HL-60/S4 (cell line): ENCODE measurements around the gene PFDN2.
"Not testable (repeated sequence)": the region's sequence is repeated elsewhere in the genome, so short reads cannot be mapped to it uniquely, and the experiment has no call there.

Source experiments
- in situ Hi-C: fragments of 300-500 bp; cut with MboI; formaldehyde crosslinking; loops from 2 replicates; pipeline ENCODE4 v1.14.3; 2022; ENCODE audit warnings: low sequenced_read_pairs

The PFDN2 gene

DNA sequence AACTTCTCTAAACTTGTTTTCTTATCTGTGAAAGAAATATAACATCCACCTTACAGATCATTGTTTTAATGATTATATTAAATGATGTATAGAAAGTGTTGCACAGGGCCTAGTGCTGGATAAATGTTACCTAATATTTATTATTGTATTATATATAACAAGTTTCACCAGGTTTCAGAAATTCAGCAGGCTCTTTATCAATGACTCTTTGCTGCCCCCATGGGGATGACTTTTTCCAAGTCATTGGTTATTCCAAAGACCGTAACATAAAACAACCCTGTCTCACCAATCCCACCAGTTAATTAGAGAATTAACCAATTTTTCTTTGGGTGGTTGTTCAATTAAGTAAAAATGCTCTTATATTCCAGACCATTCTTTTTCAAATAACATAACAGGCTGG lies 21.9 kb upstream of the PFDN2 start:
- in situ Hi-C loops = loop anchor here (10.0 kb wide), 1 partner anchor 145 kb away; no protein-coding TSS in a partner anchor

DNA sequence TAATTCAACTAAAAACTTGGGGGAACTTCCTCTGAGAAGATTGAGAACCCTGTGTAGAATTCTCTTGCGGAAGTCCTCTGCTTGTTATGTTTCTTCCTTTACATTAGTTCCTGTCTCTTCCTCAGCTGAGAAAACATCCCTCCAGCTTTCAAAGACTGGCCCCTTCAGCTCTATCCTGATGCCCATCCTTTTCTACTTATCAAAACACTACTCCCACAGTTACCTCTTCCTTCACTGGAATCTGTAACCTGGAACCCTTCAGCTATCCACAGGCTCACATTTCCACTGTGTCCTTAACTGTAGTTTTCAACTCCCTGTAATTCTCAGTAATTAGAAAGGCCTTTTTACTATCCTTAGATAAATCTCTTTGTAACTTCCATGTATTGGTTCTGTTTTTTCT lies 20.6 kb upstream of the PFDN2 start:
- in situ Hi-C loops = no loop called here

DNA sequence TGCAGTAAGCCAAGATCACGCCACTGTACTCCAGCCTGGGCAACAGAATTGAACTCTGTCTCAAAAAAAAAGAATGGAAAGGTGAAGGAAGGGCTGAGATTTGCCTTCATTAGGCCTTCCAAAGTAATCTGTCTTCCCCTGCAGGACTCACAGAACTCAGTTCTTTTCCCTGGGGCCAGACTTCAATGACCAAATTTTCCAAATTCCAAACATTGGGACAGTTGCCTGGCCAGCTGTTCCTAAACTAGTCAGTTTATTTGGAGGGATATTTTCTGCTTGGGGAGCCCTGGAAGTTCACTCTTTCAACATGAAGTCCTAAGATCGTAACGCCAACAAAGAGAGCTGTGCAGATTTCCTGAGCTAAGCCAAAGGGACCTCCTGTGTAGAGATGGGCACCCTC lies 20.0 kb upstream of the PFDN2 start:
- in situ Hi-C loops = no loop called here

DNA sequence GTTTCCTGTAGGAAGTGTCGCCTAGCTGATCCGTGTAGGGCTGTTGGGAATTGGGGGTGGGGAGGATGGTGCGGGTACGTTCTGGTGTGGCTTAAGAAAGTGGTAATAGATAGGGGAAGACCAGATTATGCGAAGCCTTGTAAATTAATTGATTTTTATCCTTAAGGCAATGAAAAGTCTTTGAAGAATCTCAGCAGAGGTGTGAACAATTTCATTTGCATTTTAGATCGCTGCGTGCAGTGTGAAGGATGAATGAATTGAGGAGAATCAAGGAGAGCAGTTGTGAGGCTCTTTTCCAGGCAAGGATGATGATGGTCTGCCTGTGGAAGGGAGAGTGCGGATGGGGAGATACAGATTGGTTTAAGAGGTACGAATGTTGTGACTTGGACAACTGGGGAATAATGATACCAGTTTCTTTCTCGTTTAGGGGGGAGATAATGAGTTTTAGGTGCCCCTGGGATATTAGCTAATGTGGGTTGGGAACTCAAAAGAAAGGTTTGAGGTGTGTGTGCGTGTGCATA lies 15.4 kb upstream of the PFDN2 start:
- in situ Hi-C loops = no loop called here

DNA sequence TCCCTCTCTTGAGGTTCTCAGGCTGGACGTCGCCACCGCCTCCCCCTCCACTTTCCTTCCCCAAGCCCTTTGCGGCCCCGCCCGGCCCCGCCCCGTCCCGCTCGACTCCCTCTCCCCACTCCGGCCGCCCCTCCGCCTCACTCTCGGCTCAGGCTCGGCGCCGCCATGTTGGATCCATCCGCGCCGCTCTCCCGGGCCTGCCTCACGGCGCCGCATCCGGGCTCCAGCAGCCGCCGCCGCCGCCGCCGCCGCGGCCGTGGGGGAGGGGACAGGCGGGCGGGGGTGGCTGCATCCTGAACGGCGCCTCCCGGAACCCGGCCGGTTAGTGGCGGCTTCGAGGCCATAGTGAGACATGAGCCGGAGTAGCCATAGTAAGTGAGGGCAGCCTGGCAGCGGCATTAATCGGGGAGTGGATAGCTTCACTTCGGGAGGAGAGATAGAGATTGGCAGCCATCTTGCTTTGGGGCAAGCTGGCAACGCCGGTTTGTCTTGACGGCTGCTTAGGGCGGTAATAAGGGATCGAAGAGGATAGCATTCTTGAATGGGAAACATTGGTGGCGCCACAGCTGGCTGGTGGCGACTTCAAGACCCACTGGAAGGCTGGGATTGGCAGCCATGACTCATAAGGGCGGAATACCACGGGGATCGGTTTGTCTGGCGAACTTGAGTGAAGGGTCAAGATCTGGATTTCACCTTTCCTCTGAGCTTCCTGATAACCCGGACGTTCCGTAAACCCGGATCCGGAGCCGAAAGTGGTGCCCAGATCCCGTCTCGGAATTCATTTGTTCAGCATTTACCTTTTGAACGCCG lies 14.8 kb upstream of the PFDN2 start, which contains the start of gene DEDD:
Gene DEDD, minus strand, starts transcription at position 258 of the 810 bp plus-strand sequence. CDS start 8,205 bp downstream, outside the sequence.
- in situ Hi-C loops = no loop called here

DNA sequence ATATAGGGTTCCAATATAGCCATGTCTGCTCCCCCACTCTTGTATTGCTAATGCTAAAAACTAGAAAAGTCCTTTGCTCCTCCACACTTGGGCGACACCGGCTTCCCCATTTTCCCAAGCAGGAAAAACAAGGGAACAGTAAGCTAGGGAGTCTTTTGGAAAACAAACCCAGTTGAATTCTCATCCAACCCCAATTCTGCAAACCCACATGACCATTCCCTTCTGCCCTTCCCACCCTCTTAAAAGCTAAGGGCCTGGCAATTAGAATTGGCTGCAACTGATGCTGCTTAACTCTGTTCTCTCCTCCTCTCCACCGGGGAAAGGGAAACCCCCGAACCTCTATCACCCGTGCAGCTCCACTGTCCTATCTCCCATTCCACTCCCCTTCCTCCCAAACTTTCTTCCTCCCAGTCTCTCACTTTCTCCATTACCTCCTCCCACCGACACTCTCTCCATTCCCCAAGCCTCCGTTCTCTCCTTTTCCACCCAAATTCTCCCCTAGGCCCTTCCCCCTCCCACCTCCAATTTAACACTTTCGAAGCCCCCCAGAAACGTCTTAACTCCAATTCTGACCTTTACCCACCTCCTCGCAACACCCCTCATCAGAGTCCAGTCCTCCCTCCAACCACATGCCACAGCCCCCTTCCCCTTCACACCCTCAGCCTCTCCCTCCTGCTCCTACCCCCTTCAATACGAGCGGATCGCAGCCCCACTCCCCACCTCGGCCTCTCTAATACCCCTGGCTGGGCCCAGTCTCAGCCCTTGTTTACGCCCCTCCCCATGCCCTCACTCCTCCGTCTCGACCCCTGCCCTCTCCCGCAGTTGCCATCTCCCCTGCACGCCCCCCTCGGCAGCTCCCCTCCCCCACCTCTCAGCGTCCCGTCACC lies 13.9 kb upstream of the PFDN2 start:
- in situ Hi-C loops = no loop called here

DNA sequence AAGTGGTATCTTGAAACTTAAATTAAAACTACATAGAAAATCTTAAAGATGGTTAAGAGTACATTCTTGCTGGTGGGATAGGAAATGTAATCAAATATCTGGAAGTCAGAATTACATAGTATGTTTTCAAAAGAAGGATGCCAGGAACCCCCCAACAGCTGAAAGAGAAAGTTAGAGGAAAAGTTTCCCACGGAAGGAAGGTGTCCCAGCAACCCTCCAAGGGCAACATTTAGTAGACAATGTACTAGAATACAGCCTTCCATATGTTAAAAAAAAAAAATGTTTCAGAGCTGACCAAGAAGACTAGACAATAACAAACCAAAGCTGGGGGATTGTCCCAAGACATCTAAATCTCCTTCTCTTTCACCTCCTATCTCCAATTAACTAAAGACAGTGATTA lies 12.4 kb upstream of the PFDN2 start:
- in situ Hi-C loops = no loop called here

DNA sequence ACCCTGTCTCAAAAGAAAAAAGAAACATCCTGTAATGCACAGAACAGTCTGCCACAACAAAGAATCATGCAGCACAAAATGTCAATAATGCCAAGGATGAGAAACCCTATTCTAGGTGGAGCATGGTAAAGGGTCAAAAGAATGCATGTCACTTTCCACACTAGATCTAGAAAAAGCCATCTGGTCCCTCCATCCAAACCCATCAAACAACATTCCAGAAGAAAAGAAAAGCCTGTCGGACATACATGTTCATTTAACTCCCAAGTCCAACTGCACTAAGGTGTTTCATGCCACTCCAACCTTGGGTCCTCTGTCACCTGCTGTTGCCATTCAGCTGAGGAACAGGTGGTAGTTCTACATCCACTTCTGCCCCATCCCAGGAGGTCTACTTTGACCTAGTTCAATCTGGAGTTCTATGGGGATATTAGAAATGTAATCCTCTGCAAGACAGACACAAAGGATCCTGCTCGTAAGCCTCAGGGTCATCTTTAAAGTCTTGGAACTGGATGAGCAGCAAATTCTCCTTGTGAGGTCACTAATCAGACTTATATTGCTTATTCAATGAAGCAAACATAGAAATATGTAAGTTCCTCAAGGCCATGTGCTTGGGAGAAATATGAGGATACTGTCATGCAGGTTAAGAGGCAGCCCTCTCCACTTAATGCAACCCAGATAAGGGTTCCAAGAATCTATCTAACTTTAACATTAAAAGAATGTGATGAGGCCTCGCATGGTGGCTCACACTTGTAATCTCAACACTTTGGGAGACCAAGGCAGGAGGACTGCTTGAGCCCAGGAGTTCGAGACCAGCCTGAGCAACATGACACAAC lies 11.0 kb upstream of the PFDN2 start:
- in situ Hi-C loops = no loop called here

DNA sequence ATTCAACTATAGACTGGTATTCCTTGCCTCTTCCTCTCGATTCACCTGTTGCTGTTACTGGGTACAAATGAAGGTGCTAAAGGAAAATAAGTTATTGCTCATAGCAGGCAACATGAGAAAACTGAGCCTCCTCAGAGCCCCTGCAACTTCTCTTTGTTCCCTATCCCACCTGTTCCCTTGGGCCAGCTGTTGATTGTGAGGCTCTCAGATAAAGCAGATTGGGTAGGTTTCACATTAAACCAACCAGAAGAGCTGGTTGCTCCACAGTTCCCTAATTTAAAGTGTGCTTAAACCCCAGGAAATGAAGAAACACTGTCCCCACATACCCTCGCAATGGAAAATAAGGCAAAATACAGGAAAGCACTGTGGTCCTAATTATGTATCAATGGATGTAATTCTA lies 9.8 kb upstream of the PFDN2 start:
- in situ Hi-C loops = no loop called here

DNA sequence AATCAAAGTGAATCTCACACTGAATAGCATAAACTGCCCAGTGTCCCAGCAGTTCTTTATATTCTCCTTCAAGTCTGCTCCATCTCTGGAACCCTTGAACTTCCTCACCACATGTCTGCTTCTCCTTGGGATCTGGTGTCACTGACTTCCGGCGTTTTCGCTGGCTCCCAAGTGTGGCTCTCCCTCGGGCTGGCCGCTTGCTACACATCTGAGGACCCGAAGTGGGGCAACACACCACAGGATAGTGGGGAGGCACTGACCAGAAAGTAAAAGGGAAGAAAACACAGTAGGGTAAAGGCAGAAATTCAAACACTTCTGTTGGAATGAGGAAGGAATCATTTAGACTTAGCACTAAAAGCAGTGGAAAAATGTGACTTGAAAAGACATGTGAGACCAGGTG lies 5.1 kb upstream of the PFDN2 start:
- in situ Hi-C loops = no loop called here

DNA sequence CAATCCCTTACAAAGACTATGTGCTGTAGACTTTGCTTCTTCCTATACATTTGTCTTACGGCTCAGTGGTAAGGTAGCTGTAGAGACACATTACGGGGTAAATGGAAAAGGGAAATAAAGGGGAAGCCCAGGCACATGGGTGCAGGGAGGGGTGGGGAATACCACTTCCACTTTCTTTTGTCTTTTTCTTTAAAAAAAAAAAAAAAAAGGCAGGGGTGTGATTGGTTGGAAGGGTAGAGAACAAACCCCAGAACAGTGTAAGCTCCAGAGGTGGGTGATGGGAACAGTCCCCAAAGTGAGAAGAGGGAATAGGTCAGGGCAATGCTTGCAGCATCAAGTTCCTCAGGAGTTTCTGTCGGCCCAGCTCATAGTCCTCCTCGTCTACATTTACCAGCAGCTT lies 4.0 kb upstream of the PFDN2 start:
- in situ Hi-C loops = no loop called here

DNA sequence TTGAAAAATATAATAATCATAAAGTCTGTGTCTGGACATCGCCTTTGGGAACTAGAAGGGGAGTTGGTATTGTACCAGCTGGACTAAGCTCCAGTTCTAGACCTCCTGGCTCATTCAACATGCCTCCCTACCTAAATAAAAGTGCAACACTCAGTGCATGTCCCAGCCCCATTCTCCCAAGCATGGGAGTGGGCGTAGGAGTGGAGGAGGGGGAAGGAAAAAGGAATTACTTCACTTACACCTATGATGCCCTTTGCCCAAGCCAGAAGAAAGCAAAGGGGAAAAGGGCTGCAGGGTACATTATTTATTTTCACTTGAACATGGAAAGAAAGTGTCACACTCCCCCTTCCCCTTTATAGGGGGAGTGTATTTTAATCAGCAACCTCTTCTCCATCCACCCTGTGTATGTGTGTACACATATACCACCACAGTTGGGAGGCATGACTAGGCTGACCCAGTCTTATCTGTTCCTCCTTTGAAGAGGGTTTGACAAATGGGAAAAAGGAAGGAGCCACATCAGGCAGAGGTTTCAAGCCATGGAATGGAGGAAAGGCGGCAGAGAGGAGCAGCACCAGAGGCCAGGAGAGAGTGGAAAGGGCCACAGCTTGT lies 3.3 kb upstream of the PFDN2 start:
- in situ Hi-C loops = no loop called here

DNA sequence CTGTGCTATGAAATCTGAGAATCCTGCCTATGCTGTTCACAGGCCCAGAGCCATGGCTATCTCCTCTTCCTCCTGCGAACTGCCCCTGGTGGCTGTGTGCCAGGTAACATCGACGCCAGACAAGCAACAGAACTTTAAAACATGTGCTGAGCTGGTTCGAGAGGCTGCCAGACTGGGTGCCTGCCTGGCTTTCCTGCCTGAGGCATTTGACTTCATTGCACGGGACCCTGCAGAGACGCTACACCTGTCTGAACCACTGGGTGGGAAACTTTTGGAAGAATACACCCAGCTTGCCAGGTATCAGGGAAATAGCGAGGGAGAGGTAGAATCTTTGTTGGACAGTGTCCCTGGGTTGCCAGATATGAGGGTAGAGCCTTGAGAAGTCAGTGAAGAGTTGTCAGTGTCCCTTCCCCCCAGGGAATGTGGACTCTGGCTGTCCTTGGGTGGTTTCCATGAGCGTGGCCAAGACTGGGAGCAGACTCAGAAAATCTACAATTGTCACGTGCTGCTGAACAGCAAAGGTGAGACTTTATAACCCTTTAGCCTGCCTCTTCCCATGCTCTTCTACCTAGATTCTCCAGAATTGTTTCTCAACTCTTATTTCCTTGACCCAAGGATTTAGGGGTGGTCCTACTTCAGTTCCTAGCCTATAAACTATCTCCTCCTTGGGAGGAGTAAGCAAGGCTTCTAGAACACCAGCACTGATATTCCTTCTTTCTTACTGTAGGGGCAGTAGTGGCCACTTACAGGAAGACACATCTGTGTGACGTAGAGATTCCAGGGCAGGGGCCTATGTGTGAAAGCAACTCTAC lies 1.5 kb upstream of the PFDN2 start:
- in situ Hi-C loops = no loop called here

DNA sequence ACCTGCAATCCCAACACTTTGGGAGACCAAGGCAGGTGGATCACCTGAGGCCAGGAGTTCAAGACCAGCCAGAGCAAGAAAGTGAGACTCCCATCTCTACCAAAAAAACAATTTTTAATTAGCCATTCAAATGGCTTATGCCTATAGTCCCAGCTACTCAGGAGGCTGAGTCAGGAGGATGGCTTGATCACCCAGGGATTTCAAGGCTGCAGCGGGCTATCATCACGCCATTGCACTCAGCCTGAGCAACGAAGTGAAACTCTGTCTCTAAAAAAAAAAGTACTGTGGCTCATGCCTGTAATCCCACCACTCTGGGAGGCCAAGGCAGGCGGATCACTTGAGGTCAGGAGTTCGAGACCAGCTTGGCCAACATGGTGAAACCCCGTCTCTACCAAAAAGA lies 1.9 kb downstream of the PFDN2 start:
- in situ Hi-C loops = not testable (repeated sequence)

DNA sequence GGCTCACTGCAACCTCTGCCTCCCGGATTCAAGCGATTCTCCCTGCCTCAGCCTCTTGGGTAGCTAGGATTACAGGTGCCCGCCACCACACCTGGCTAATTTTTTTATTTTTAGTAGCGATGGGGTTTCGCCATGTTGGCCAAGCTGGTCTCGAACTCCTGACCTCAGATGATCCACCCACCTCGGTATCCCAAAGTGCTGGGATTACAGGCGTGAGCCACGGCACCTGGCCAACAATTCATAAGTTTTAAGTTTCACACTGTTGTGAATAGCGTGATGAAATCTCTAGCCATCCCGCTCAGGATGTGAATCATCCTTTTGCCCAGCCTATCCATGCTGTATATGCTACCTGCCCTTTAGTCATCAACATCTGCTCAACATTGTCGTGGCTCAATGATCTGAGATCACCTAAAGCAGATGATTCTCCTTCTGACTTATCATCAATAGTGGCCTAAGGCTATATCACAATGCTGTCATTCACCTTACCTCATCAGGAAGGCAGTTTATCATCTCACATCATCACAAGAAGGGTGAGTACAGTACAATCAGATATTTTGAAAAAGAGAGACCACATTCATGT lies 2.6 kb downstream of the PFDN2 start:
- in situ Hi-C loops = no loop called here

DNA sequence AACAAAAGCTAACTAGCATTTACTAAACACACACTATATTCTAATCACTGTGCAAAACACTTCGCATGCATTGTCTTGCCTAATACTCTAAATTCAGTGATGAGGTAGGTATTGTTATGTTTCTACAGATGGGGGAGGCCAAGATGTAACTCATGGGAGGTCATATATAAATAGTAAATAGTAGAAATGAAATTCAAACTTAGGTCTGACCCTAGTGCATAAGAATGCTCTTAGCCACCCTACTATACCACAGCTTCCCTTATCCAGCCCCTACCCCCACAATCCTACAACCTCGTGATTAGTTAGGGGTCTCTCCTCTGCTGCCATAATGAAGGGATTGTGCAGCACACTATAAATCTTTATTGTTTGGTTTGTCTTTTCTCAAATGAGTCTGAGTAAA lies 3.3 kb downstream of the PFDN2 start:
- in situ Hi-C loops = no loop called here

DNA sequence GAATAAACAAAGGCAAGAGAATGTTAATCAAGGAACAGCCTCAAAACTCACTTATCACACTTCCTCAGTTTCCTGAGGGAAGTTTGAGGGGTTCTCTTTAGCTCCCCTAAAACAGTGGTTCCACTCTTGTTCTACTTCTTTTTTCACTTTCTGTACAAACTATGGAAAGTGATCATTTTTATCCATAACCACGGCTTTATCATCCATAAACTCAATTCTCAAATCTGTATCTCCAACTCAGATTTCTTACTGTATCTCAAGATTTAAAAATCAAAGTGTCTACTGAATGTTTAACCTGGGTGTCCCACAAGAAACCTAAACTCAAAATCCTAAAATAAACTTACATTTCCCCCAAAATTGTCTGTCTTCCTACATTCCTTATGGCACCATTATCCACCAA lies 3.9 kb downstream of the PFDN2 start:
- in situ Hi-C loops = no loop called here

DNA sequence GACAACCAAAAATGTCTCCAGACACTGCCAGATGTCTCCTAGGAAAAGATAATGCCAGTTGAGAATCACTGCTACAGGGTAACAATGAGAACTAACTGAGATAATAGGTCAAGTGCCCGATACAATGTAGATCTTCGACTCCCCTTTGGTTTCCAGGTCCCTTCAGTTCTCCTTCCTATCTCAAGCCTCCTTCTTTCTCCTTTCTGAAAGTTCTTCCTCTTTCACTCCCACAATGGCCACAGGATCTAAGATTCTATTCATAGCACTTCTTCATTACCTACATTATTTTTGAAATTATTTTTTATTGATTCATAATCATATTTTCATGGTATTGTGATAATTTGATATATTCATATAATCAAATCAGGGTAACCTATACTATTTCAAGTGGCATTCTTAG lies 6.3 kb downstream of the PFDN2 start:
- in situ Hi-C loops = no loop called here

DNA sequence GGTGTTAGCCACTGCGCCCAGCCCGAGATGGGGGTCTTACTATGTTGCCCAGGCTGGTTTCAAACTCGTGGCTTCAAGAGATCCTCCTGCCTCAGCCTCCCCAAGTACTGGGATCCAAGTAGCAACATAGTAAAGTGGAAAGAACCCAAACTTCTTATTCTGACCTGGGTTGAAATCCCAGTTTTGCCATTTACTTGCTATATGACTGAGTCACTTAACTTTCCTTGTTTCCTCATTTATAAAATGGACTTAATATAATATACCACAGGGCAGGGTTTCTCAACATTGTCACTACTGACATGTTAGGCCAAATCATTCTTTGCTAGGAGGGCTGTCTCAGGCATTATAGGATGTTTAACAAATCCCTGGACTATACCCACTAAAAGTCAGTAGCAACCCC lies 6.7 kb downstream of the PFDN2 start:
- in situ Hi-C loops = no loop called here
